ENCODE measurements around the gene HIPK2. TPM values are rescaled to one million over a fixed set of nuclear protein-coding genes. Genes with fewer than 3 reads are reported as not detected.
A peak's percentile ranks its signal among the peaks of the same experiment; 100 is the strongest.

Gene HIPK2
- total and polyA plus RNA-seq, 2 of the 4 experiments (the other 2 are of a cell fraction), result 22.0 to 27.1 TPM

DNA sequence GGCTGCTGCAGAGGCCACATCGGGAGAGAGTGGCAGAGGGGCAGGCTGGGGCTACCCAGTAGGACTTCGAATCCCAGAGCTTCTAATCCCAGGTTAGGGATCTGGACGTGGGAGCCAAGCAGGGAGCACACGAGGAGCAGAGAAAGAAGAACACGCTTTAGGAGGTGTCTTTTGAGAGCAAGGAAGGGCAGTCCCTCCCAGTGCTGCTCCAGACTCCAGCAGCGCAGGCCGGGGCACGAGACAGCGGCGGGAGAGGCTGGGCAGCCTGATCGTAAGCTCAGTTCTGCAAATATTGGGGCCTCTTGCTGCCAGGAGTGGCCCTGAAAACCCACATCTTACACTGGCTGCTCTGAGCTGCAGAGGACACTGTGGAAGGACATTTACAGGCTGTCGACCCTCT is 75.9 kb downstream of the HIPK2 start:
- H2AK5ac ChIP-seq (ENCODE audit: low read depth, low read length), result no peak overlapping the region
- H3K9me1 ChIP-seq (ENCODE audit: insufficient read depth, low read length), result peaks cover 60% of the 10 kb centered on the region
- WGBS, 2 experiments (ENCODE audit: extremely low coverage in 2 of 2, insufficient read length in 1 of 2), result 62% methylated on average over 5 of the region's 12 CpGs; no CpG with 5 or more reads in 1 of the 2 experiments
- in situ Hi-C loops (cut with MboI; ENCODE audit: low sequenced_read_pairs), result no loop called here
- no peaks in the 10 kb centered on the region for H3K27me3 ChIP-seq (ENCODE audit: control insufficient read depth, insufficient read depth, low read length)
- H3K79me1 ChIP-seq (ENCODE audit: low read depth in 1 of 2, low read length in 2 of 2), result peaks cover 72 to 96% of the 10 kb centered on the region in 2 experiments
- no peak overlapping the region for H2BK120ac ChIP-seq (ENCODE audit: low read depth, low read length)
- no peak overlapping the region for H3K14ac ChIP-seq (replicated peaks; ENCODE audit: low read depth, low read length)
- no peak overlapping the region for H3K56ac ChIP-seq (ENCODE audit: extremely low read depth, insufficient read depth, low read length)
- CTCF ChIA-PET, result interaction anchor here (1.0 kb wide), 1 partner anchor 55 kb away, joined by 3 read pairs; no protein-coding TSS in a partner anchor
- TF ChIP-seq MAFK (IDR thresholded peaks at IDR 0.05; ENCODE audit: low read depth, low read length), result no peak
- peaks cover 27% of the 10 kb centered on the region for H3K4me1 ChIP-seq (ENCODE audit: control insufficient read depth, insufficient read depth, low read length)
- H3K18ac ChIP-seq (ENCODE audit: low read depth, low read length), result no peak overlapping the region
- no peak overlapping the region for H4K5ac ChIP-seq (ENCODE audit: low read depth, low read length)
- no peak overlapping the region for H3K9ac ChIP-seq (ENCODE audit: low read depth, low read length)
- H3K36me3 ChIP-seq (ENCODE audit: control insufficient read depth, insufficient read depth, low read length), result peaks cover 70% of the 10 kb centered on the region
- dilution Hi-C loops (cut with HindIII; ENCODE audit: low sequenced_read_pairs, unreplicated experiment), result no loop called here
- no peak overlapping the region for H4K91ac ChIP-seq (ENCODE audit: insufficient read depth, low read depth, low read length)
- no peak overlapping the region for H3K23ac ChIP-seq (ENCODE audit: low read depth, low read length)
- H2BK20ac ChIP-seq (ENCODE audit: low read depth, low read length), result no peak overlapping the region
- DNase-seq, result no peak
- no peak overlapping the region for H3K4ac ChIP-seq (ENCODE audit: low read depth, low read length)
- intact Hi-C loops (cut with micrococcal nuclease), result no loop called here
- no peaks in the 10 kb centered on the region for H3K9me3 ChIP-seq (ENCODE audit: control insufficient read depth, insufficient read depth, low read length)
- H3K4me2 ChIP-seq (ENCODE audit: low read depth, low read length), result no peak overlapping the region
- no peak overlapping the region for H2BK5ac ChIP-seq (ENCODE audit: low read depth, low read length, poor library complexity, severe bottlenecking)
- no peak overlapping the region for H3K27ac ChIP-seq (ENCODE audit: insufficient read depth, low read length)
- H4K20me1 ChIP-seq (ENCODE audit: insufficient read depth, low read length), result peaks cover 95% of the 10 kb centered on the region
- no TSS peak for BruUV-seq (replicated peaks)
- ATAC-seq (ENCODE audit: low read depth), result no peak
- POLR2A ChIA-PET (ENCODE audit: unreplicated experiment), result no interaction called here
- H2BK15ac ChIP-seq (ENCODE audit: low read depth, low read length), result no peak overlapping the region
- no peak overlapping the region for H2AFZ ChIP-seq (replicated peaks; ENCODE audit: low read length, poor library complexity)
- peak overlapping the region; percentile 45 for H2AK9ac ChIP-seq (replicated peaks; ENCODE audit: low read depth, low read length, poor library complexity)
- H3K4me3 ChIP-seq (ENCODE audit: insufficient read depth, low read depth, low read length), result no peak overlapping the region
- H4K8ac ChIP-seq (ENCODE audit: low read depth in 2 of 2, low read length in 2 of 2), result no peak overlapping the region

Data from IMR-90 (cell line).